K562 (cell line): ENCODE data around the gene ELOF1. TPM values are rescaled to one million over a fixed set of nuclear protein-coding genes. Genes with fewer than 3 reads are reported as not detected.
A peak's percentile ranks its signal among the peaks of the same experiment; 100 is the strongest.

Experiments used
- HIVEP1 ChIP-seq: fragments of 250-450 bp; sonication (Bioruptor Pico); IDR thresholded peaks from 2 replicates; pipeline ENCODE4 v1.4.0; 2020; ENCODE audit warnings: mild to moderate bottlenecking
- ILK ChIP-seq: fragments of 450-650 bp; IDR thresholded peaks from 2 replicates; pipeline ENCODE4 v1.6.1; 2016; ENCODE audit warnings: missing genetic modification characterization, low read depth, mild to moderate bottlenecking, missing compliant biosample characterization, moderate library complexity, borderline replicate concordance
- POLR2A ChIP-seq: fragments of 450-650 bp; conservative IDR thresholded peaks from 2 replicates; pipeline ENCODE4 v1.6.1; 2016
- POLR2B ChIP-seq: fragments of 450-650 bp; IDR thresholded peaks from 2 replicates; pipeline ENCODE4 v1.6.1; 2018; ENCODE audit warnings: low read depth; ENCODE audit not compliant: partially characterized antibody
- SAP30 ChIP-seq: fragments of 200-600 bp; sonication (generic); IDR thresholded peaks from 2 replicates; pipeline ENCODE4 v1.6.1; 2012; ENCODE audit warnings: borderline replicate concordance, low read depth, mild to moderate bottlenecking, moderate library complexity, low read length, control low read depth, inconsistent platforms; ENCODE audit not compliant: insufficient read depth, poor library complexity, severe bottlenecking
- polyA plus RNA-seq, 8 experiments: library from polyadenylated mRNA; depleted of rRNA in 4 of 8; stranded (reverse) in 5 of 8; unstranded in 3 of 8; fragments of >200 nt; fragmentation: Nextera tagmentation in 2 of 8; fragmentation: Illumina TruSeq in 1 of 8; extraction: Ambion mirVana in 2 of 8; extraction: Trizol in 1 of 8; gene quantifications; 2 replicates each; pipeline versions ENCODE4 v1.2.1 to v1.2.3, GENCODE V29; 2011 to 2014; ENCODE audit warnings: inconsistent platforms in 1 of 8, missing spikeins in 1 of 8
- total RNA-seq, 7 experiments: library from RNA; depleted of rRNA in 6 of 7; stranded (reverse); fragments of >200 nt in 6 of 7; fragmentation: Illumina TruSeq in 2 of 7; extraction: Trizol in 2 of 7; gene quantifications; 2 replicates each; pipeline versions ENCODE4 v1.2.1 to v1.2.3, GENCODE V29; 2011 to 2021; ENCODE audit warnings: low replicate concordance in 1 of 7
- TF ChIP-seq, protein P1 (sequence below), 2 experiments: fragments of 450-650 bp in 1 of 2; sonication (generic) in 1 of 2; formaldehyde crosslinking in 1 of 2; IDR thresholded peaks; 2 replicates each; pipeline versions ENCODE4 v1.7.1 to v1.9.0; 2016 to 2022; ENCODE audit warnings: inconsistent platforms in 1 of 2, mild to moderate bottlenecking in 1 of 2, missing genetic modification reagents in 1 of 2
- TF ChIP-seq, protein P2 (sequence below): fragments of 450-650 bp; IDR thresholded peaks from 2 replicates; pipeline ENCODE4 v1.6.1; 2018; ENCODE audit not compliant: partially characterized antibody
- TF ChIP-seq, protein P3 (sequence below): fragments of 450-650 bp; IDR thresholded peaks from 2 replicates; pipeline ENCODE4 v1.6.1; 2017; ENCODE audit warnings: antibody characterized with exemption, mild to moderate bottlenecking

Gene ELOF1
- total and polyA plus RNA-seq, 9 of the 15 experiments (the other 6 are each of a cell fraction or from before 2014, with no cell fraction given): 16.7 to 147 (median 74.2) TPM

DNA sequence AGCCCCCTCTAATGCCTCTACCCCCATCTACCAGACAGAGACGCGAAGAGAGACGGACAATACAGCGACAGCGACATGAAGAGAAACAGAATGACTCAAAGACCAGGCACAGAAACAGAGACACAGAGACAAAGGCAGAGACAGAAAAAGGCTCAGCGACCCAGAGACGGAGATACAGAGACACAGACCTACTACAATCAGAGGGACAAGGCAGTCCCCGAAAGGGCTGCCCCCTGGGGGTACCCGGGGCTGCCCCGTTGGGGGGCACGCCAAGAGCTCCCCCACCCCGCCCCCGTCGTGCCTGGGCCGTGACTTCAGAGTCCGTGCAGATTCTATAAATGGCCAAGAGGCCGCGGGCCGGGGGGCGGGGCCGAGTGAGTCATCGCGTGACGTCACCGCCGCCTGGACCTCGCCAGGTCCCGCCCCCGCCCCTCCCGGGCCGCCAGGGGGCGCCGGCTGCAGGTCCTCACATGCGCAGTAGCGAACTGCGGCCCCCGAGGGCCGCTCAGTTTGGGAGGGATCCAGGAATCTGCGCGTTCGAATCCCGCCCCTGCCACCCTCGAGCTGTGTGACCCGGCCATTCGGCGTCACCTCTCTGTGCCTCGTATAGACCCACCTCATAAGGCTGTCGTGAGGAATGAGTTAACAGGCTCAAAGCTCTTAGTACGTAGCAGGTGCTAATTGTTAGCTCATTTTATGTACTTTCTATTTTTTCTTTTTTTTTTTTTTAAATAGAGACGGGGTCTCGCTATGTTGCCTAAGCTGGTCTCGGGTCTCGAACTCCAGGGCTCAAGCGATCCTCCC lies 23.0 kb downstream of the ELOF1 start (continued):
- TF ChIP-seq, protein P1, sequence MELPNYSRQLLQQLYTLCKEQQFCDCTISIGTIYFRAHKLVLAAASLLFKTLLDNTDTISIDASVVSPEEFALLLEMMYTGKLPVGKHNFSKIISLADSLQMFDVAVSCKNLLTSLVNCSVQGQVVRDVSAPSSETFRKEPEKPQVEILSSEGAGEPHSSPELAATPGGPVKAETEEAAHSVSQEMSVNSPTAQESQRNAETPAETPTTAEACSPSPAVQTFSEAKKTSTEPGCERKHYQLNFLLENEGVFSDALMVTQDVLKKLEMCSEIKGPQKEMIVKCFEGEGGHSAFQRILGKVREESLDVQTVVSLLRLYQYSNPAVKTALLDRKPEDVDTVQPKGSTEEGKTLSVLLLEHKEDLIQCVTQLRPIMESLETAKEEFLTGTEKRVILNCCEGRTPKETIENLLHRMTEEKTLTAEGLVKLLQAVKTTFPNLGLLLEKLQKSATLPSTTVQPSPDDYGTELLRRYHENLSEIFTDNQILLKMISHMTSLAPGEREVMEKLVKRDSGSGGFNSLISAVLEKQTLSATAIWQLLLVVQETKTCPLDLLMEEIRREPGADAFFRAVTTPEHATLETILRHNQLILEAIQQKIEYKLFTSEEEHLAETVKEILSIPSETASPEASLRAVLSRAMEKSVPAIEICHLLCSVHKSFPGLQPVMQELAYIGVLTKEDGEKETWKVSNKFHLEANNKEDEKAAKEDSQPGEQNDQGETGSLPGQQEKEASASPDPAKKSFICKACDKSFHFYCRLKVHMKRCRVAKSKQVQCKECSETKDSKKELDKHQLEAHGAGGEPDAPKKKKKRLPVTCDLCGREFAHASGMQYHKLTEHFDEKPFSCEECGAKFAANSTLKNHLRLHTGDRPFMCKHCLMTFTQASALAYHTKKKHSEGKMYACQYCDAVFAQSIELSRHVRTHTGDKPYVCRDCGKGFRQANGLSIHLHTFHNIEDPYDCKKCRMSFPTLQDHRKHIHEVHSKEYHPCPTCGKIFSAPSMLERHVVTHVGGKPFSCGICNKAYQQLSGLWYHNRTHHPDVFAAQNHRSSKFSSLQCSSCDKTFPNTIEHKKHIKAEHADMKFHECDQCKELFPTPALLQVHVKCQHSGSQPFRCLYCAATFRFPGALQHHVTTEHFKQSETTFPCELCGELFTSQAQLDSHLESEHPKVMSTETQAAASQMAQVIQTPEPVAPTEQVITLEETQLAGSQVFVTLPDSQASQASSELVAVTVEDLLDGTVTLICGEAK (IDR thresholded peaks at IDR 0.05): peak; percentile 31
- TF ChIP-seq, protein P1 (CRISPR knock-in tag; IDR thresholded peaks at IDR 0.05): no peak
- TF ChIP-seq POLR2A: peak; percentile 72
- peak; percentile 55 for TF ChIP-seq POLR2B
- TF ChIP-seq ILK (tag): no peak
- TF ChIP-seq, protein P2, sequence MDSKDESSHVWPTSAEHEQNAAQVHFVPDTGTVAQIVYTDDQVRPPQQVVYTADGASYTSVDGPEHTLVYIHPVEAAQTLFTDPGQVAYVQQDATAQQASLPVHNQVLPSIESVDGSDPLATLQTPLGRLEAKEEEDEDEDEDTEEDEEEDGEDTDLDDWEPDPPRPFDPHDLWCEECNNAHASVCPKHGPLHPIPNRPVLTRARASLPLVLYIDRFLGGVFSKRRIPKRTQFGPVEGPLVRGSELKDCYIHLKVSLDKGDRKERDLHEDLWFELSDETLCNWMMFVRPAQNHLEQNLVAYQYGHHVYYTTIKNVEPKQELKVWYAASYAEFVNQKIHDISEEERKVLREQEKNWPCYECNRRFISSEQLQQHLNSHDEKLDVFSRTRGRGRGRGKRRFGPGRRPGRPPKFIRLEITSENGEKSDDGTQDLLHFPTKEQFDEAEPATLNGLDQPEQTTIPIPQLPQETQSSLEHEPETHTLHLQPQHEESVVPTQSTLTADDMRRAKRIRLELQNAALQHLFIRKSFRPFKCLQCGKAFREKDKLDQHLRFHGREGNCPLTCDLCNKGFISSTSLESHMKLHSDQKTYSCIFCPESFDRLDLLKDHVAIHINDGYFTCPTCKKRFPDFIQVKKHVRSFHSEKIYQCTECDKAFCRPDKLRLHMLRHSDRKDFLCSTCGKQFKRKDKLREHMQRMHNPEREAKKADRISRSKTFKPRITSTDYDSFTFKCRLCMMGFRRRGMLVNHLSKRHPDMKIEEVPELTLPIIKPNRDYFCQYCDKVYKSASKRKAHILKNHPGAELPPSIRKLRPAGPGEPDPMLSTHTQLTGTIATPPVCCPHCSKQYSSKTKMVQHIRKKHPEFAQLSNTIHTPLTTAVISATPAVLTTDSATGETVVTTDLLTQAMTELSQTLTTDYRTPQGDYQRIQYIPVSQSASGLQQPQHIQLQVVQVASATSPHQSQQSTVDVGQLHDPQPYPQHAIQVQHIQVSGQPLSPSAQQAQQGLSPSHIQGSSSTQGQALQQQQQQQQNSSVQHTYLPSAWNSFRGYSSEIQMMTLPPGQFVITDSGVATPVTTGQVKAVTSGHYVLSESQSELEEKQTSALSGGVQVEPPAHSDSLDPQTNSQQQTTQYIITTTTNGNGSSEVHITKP: peak; percentile 34
- 0 out of 2 replicates have a peak, but pooled peaks have one; percentile 33 for TF ChIP-seq HIVEP1
- TF ChIP-seq, protein P3, sequence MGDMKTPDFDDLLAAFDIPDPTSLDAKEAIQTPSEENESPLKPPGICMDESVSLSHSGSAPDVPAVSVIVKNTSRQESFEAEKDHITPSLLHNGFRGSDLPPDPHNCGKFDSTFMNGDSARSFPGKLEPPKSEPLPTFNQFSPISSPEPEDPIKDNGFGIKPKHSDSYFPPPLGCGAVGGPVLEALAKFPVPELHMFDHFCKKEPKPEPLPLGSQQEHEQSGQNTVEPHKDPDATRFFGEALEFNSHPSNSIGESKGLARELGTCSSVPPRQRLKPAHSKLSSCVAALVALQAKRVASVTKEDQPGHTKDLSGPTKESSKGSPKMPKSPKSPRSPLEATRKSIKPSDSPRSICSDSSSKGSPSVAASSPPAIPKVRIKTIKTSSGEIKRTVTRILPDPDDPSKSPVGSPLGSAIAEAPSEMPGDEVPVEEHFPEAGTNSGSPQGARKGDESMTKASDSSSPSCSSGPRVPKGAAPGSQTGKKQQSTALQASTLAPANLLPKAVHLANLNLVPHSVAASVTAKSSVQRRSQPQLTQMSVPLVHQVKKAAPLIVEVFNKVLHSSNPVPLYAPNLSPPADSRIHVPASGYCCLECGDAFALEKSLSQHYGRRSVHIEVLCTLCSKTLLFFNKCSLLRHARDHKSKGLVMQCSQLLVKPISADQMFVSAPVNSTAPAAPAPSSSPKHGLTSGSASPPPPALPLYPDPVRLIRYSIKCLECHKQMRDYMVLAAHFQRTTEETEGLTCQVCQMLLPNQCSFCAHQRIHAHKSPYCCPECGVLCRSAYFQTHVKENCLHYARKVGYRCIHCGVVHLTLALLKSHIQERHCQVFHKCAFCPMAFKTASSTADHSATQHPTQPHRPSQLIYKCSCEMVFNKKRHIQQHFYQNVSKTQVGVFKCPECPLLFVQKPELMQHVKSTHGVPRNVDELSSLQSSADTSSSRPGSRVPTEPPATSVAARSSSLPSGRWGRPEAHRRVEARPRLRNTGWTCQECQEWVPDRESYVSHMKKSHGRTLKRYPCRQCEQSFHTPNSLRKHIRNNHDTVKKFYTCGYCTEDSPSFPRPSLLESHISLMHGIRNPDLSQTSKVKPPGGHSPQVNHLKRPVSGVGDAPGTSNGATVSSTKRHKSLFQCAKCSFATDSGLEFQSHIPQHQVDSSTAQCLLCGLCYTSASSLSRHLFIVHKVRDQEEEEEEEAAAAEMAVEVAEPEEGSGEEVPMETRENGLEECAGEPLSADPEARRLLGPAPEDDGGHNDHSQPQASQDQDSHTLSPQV: no peak
- TF ChIP-seq SAP30: no peak
